HepG2 (cell line): Measurements from ENCODE around the gene LARP1.

Experiments
- CEBPB ChIP-seq: IDR thresholded peaks from 2 replicates; pipeline ENCODE4 v1.6.1; 2011; ENCODE audit warnings: low read depth, low read length, improper control_type of control experiment, borderline replicate concordance
- MAZ ChIP-seq, 2 experiments: sonication (generic) in 1 of 2; formaldehyde crosslinking in 1 of 2; IDR thresholded peaks; 2 replicates each; pipeline versions ENCODE4 v1.5.0 to v1.6.1; 2012 to 2020; ENCODE audit warnings: low read depth in 2 of 2, mild to moderate bottlenecking in 2 of 2, borderline replicate concordance in 1 of 2, improper control_type of control experiment in 1 of 2, low read length in 1 of 2, missing genetic modification reagents in 1 of 2, moderate library complexity in 1 of 2
- NONO ChIP-seq, 2 experiments: fragments of 450-650 bp in 1 of 2; sonication (generic) in 1 of 2; formaldehyde crosslinking in 1 of 2; IDR thresholded peaks in 1 of 2; conservative IDR thresholded peaks in 1 of 2; 2 replicates each; pipeline versions ENCODE4 v1.6.1 to v1.8.0; 2017 to 2022; ENCODE audit warnings: mild to moderate bottlenecking in 1 of 2, missing genetic modification reagents in 1 of 2, moderate library complexity in 1 of 2
- RELA ChIP-seq: sonication (generic); formaldehyde crosslinking; IDR thresholded peaks from 2 replicates; pipeline ENCODE4 v1.4.0; 2020; ENCODE audit warnings: missing genetic modification reagents
- TMF1 ChIP-seq: sonication (generic); formaldehyde crosslinking; IDR thresholded peaks from 2 replicates; pipeline ENCODE4 v1.8.1; 2022; ENCODE audit warnings: low read depth, missing genetic modification reagents
- USF2 ChIP-seq, 2 experiments: sonication (generic) in 1 of 2; formaldehyde crosslinking in 1 of 2; IDR thresholded peaks; 2 replicates each; pipeline versions ENCODE4 v1.5.1 to v1.6.1; 2011 to 2020; ENCODE audit warnings: borderline replicate concordance in 1 of 2, low read depth in 1 of 2, low read length in 1 of 2, mild to moderate bottlenecking in 1 of 2, missing genetic modification reagents in 1 of 2, moderate library complexity in 1 of 2
- YY1 ChIP-seq: IDR thresholded peaks from 2 replicates; pipeline ENCODE4 v1.6.1; 2011; ENCODE audit warnings: low read length, low read depth, moderate library complexity, mild to moderate bottlenecking; ENCODE audit not compliant: insufficient read depth, insufficient replicate concordance
- ZBTB1 ChIP-seq: sonication (generic); formaldehyde crosslinking; IDR thresholded peaks from 2 replicates; pipeline ENCODE4 v1.4.0; 2020; ENCODE audit warnings: missing genetic modification reagents, borderline replicate concordance
- ZNF251 ChIP-seq: sonication (generic); formaldehyde crosslinking; IDR thresholded peaks from 2 replicates; pipeline ENCODE4 v1.9.0; 2021; ENCODE audit warnings: mild to moderate bottlenecking, missing genetic modification reagents
- ZNF292 ChIP-seq: sonication (generic); formaldehyde crosslinking; IDR thresholded peaks from 2 replicates; pipeline ENCODE4 v1.8.1; 2022; ENCODE audit warnings: mild to moderate bottlenecking, low read depth, missing genetic modification reagents, borderline replicate concordance
- ZNF30 ChIP-seq: sonication (generic); formaldehyde crosslinking; IDR thresholded peaks from 2 replicates; pipeline ENCODE4 v1.5.0; 2020; ENCODE audit warnings: mild to moderate bottlenecking, missing genetic modification reagents
- ZNF510 ChIP-seq: sonication (generic); formaldehyde crosslinking; IDR thresholded peaks from 2 replicates; pipeline ENCODE4 v1.4.0; 2020; ENCODE audit warnings: low read depth, mild to moderate bottlenecking, missing genetic modification reagents

DNA sequence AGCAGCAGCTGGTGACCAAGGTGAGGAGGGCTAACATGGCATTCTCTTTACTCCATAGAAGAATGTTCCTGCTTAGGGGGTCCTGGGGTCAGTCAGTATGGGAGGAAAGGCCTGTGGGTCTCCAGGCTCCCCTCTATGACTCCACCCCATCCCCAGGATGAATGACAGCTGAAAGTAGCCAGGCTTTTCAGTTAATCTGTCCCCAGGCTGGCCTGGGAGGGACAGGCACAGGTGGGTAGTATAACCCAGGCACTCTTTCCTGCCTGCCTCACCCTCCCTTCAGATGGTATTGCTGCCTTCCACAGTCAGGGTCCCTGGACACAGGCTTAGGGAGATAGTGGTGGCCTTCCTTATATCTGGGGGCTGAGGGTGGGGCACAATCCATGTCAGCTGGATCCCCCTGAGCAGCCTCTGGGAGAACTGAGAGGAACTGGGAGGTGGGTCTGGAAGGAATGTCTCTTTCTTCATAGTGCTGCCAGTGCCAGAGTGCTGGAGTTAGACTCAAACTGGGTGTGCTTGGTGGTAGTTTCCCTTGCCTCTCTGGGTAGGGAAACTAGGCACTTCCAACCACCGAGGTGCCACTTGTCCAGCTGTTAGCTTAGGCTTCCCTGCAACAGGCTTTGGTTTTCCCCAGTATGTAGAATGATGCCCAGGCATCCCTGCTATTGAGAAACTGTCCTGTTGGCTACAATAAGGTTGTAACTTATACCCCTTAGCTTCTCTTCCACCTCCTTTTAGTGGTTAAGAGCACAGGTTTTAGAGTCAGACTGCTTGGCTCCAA is 27.8 kb downstream of the LARP1 start:
- no peak for TF ChIP-seq CEBPB
- no peak for TF ChIP-seq ZNF30 (CRISPR knock-in tag)
- no peak for TF ChIP-seq ZBTB1
- TF ChIP-seq TMF1 (CRISPR knock-in tag), result no peak
- no peak for TF ChIP-seq RELA (CRISPR knock-in tag)
- TF ChIP-seq NONO (IDR thresholded peaks at IDR 0.05), result no peak
- TF ChIP-seq NONO (CRISPR knock-in tag; conservative IDR thresholded peaks at IDR 0.05), result no peak
- no peak for TF ChIP-seq USF2 (IDR thresholded peaks at IDR 0.05; ENCODE audit: low read depth, low read length)
- TF ChIP-seq USF2 (CRISPR knock-in tag; IDR thresholded peaks at IDR 0.05; ENCODE audit: borderline replicate concordance), result no peak
- no peak for TF ChIP-seq ZNF510 (CRISPR knock-in tag)
- no peak for TF ChIP-seq ZNF292 (CRISPR knock-in tag)
- no peak for TF ChIP-seq MAZ (IDR thresholded peaks at IDR 0.05; ENCODE audit: borderline replicate concordance, low read depth, low read length)
- TF ChIP-seq MAZ (CRISPR knock-in tag; IDR thresholded peaks at IDR 0.05; ENCODE audit: low read depth), result no peak
- no peak for TF ChIP-seq ZNF251 (CRISPR knock-in tag)
- TF ChIP-seq YY1, result no peak
